Pulmonary artery endothelial cell (primary cell): ENCODE results near the gene PHKA1. TPM values are rescaled to one million over a fixed set of nuclear protein-coding genes. Genes with fewer than 3 reads are reported as not detected.
A peak's percentile ranks its signal among the peaks of the same experiment; 100 is the strongest.
"Not testable (repeated sequence)": the region's sequence is repeated elsewhere in the genome, so short reads cannot be mapped to it uniquely, and the experiment has no call there.

Experiments used
- DNase-seq: peaks from one replicate; pipeline ENCODE4 v3.0.0-alpha.2; 2011; ENCODE audit warnings: low read depth, low spot score
- total RNA-seq: library from RNA; depleted of rRNA; stranded (reverse); fragments of >200 nt; gene quantifications from 2 replicates; pipeline ENCODE4 v1.2.3, GENCODE V29; 2014

PHKA1 gene
- total RNA-seq, 1 donor from 2014 or later = 9.6 TPM

GRCh38 chrX:72572248-72573157 lies 141.6 kb downstream of the PHKA1 start, which contains the start of gene HDAC8:
Gene HDAC8 (minus strand): TSS chrX:72572843. CDS start chrX:72572761, 82 bp downstream.
- peak; percentile 41 for DNase-seq

GRCh38 chrX:72569786-72570185 lies 144.3 kb downstream of the PHKA1 start:
- DNase-seq = no peak

DNA sequence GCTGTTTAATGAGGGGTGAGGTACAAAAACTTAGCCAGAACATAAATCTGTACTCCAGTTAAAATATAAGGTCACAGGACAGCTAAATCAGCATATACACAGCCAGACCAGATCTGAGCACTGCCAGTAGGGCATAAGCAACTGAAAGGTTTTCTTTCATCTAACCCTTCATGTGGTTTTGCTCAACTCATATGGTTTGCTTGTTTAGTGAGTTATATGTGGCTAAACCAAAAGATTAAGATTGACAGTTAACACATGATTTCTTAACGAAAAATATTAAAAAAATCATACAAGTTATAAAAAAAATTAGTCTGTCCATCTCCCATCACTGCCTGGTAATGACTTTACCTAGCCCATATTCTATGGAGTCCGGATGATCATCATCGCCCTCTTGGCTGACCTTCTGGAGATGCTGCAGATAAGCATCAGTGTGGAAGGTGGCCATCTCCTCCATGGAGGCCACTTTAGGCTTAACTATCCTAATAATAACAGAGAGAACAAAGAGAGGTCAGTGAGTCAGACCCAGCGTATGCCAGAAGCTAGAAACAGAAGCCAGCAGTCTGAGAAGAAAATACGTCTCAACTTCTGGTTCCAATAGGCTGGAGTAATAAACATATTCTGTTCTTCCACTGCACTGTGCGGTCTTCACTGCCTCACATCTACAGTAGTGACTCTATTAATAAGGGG lies 145.6 kb downstream of the PHKA1 start:
- DNase-seq = peak; percentile 15

DNA sequence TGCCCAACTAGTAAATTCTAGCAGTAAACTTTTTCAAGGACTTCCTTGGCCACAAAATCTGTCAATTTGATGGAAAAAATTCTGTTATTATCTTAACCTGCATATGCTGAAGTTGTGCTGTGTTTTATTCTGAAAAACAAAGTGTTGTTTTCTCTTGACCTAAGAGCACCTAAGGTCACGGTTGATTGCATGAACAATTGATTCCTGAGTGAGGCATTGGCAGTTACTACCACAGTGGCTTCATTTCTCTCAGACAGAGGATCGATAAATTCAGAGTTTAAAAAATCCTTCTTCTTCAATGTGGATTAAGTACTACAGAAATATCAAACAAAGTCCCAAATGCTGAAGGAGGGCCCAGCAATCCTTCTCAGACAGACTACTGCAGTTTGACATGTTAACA lies 147.7 kb downstream of the PHKA1 start:
- DNase-seq = no peak

DNA sequence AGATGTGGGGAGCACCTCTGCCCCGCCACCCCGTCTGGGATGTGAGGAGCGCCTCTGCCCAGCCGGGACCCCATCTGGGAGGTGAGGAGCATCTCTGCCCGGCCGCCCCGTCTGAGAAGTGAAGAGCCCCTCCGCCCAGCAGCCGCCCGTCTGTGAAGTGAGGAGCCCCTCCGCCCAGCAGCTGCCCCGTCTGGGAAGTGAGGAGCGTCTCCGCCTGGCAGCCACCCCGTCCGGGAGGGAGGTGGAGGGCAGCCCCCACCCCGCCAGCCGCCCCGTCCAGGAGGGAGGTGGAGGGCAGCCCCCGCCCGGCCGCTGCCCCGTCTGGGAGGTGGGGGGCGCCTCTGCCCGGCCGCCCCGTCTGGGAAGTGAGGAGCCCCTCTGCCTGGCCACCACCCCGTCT lies 154.5 kb downstream of the PHKA1 start:
- DNase-seq = not testable (repeated sequence)

DNA sequence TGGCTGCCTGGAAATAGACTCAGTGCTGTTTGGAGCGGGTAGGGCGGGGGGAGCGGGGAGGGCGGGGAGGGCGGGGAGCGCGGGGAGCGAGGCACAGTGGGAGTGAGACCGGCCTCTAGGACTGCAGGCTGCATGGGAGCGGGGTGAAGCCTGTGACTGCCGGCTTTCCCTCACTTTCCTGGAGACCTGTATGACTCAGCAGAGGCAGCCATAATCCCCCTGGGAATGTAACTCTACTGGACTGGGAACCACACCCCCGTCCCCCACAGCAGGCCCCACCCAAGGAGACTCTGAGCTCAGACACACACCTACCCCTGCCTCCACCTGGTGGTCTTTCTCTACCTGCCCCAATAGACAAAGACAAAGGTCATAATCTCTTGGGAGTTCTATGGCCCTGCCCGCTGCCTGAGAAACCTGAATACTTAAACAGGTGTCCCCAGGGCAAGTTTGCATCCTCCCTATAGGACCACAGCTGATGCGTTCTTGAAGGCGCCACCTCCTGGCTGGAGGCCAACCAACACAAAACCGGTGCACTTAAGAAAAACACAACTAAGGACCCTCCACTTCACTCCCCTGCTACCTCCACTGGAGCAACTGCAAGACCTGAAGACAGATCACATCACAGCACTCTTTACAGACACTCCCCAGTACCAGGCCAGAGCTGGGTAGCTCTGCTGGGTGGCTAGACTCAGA lies 159.5 kb downstream of the PHKA1 start:
- DNase-seq = no peak

DNA sequence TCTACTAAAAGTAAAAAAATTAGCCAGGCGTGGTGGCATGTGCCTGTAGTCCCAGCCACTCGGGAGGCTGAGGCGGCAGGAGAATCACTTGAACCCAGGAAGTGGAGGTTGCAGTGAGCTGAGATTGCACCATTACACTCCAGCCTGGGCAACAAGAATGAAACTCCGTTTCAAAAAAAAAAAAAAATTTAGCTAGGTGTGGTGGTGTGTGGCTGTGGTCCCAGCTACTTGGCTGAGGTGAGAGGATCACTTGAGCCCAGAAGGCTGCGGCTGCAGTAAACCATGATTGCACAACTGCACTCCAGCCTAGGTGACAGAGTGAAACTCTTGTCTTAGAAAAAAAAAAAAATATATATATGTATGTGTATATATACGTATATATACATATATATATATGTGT lies 161.7 kb downstream of the PHKA1 start:
- not testable (repeated sequence) for DNase-seq

GRCh38 chrX:72545990-72546389 lies 168.1 kb downstream of the PHKA1 start:
- no peak for DNase-seq

DNA sequence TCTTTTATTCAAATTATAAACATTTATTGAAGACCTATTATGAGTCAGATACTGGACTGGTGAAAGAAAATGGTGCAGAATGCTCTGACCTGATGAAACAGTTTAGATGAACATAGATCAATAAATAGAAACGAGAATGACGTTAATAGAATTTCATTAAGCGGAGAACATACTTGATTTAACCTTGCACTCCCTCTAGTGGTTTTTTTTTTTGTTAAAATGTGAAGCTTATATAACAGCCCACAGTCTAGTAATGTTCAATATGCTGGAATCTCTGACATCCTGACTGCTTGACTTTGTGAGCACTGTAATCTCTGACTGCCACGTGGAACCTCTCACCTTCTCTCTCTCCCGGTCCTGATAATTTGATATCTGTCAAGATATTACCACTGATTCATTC lies 173.8 kb downstream of the PHKA1 start:
- DNase-seq = no peak

- DNase-seq = no peak
Measured at GRCh38 chrX:72539822-72540221, 174.3 kb downstream of the PHKA1 start.

GRCh38 chrX:72536542-72536941 lies 177.6 kb downstream of the PHKA1 start:
- DNase-seq = no peak

- DNase-seq = no peak
Measured at GRCh38 chrX:72532366-72532765, 181.7 kb downstream of the PHKA1 start.

Other genes with a start within 250 kb of the PHKA1 start
- 28.4 and 33.8 TPM in 2 replicates for gene HDAC8, start 141.5 kb downstream of the PHKA1 start, total RNA-seq
- not detected in 2 replicates for gene DMRTC1B, start 62.6 kb upstream of the PHKA1 start, total RNA-seq
- not detected in 2 replicates for gene FAM236B, start 68.4 kb upstream of the PHKA1 start, total RNA-seq
- not detected in 2 replicates for gene FAM236D, start 93.9 kb upstream of the PHKA1 start, total RNA-seq
- gene FAM236C, start 198.3 kb upstream of the PHKA1 start, total RNA-seq = not detected in 2 replicates
- gene FAM236A, start 223.9 kb upstream of the PHKA1 start, total RNA-seq = not detected in 2 replicates
- not detected in 2 replicates for gene DMRTC1, start 229.5 kb upstream of the PHKA1 start, total RNA-seq